ENCODE data around the gene GNAZ. TPM values are rescaled to one million over a fixed set of nuclear protein-coding genes. Genes with fewer than 3 reads are reported as not detected.
A peak's percentile ranks its signal among the peaks of the same experiment; 100 is the strongest.

The GNAZ gene
- total and polyA plus RNA-seq, 3 donors from 2014 or later, result 13.7 to 20.2 (median 15.1) TPM

DNA sequence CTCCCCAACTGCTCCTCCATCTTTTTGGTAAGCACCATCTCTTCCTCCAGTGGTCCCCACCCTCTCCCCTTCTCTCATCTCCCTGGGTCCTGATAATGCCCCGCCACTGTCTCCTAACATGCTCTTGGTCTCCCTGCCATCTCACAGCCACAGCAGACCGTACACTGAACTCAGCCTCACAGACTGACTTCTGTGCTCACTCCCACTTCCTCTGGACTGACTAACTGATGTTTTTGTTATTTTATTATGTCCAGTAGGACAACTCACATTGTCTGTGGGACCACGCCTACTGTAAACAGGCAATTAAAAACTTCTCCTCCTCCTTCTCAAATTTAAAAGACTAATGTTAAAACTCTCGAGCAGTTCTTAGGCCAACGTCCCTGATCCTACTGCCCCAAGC is 2.6 kb upstream of the GNAZ start:
- H3K36me3 ChIP-seq (ENCODE audit: low read depth, missing control alignments), result no peaks in the 10 kb centered on the region
- TF ChIP-seq POLR2A (IDR thresholded peaks at IDR 0.05), result no peak
- TF ChIP-seq, protein P1, sequence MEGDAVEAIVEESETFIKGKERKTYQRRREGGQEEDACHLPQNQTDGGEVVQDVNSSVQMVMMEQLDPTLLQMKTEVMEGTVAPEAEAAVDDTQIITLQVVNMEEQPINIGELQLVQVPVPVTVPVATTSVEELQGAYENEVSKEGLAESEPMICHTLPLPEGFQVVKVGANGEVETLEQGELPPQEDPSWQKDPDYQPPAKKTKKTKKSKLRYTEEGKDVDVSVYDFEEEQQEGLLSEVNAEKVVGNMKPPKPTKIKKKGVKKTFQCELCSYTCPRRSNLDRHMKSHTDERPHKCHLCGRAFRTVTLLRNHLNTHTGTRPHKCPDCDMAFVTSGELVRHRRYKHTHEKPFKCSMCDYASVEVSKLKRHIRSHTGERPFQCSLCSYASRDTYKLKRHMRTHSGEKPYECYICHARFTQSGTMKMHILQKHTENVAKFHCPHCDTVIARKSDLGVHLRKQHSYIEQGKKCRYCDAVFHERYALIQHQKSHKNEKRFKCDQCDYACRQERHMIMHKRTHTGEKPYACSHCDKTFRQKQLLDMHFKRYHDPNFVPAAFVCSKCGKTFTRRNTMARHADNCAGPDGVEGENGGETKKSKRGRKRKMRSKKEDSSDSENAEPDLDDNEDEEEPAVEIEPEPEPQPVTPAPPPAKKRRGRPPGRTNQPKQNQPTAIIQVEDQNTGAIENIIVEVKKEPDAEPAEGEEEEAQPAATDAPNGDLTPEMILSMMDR (IDR thresholded peaks at IDR 0.05), result no peak
- no peak overlapping the region for H3K27ac ChIP-seq
- intact Hi-C loops (cut with DNase I; ENCODE audit: low total_unique reads), result no loop called here
- no peaks in the 10 kb centered on the region for H3K27me3 ChIP-seq
- H3K9me3 ChIP-seq, result no peaks in the 10 kb centered on the region
- no peak overlapping the region for H3K4me3 ChIP-seq
- peaks cover 13% of the 10 kb centered on the region for H3K4me1 ChIP-seq
- no peak for DNase-seq
- 80 to 83% methylated on average over 5 of the region's 5 CpGs for WGBS, 2 donors

DNA sequence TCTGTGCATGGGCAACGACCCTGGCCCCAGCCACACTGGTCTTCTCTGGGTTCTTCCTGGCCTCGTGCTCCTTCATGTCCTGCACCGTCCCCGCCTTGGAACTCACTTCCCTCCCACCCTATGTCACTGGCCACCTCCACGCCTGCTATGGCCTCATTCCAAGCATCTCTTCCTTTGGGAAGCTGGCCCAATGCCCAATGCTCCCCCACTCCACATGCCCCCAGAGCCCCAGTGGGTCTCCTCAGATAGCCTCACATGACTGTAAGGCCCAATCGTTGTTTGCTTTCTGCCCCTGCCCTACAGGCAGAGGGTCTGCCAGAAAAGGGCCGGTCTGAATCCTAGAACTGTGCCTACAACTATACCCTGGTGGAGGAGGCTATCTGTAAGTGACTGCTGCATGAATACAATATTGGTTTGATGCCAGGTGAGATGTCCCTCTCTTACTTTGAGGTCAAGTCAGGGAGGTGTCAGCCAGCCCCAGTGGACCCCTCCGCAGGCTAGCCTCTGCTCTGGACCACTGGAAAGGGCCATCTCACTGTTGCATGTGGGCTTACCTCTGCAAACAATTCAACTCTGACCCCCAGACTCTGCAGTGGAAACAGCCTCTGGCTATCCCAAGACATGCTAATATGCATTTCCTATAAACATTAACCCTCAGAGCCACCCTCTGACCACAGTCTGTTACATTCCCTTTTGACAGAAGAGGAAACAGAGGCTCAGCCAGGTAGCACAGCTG is 2.1 kb upstream of the GNAZ start:
- peaks cover 13% of the 10 kb centered on the region for H3K4me1 ChIP-seq
- no peaks in the 10 kb centered on the region for H3K9me3 ChIP-seq
- no peaks in the 10 kb centered on the region for H3K36me3 ChIP-seq (ENCODE audit: low read depth, missing control alignments)
- TF ChIP-seq POLR2A (IDR thresholded peaks at IDR 0.05), result no peak
- TF ChIP-seq, protein P1 (IDR thresholded peaks at IDR 0.05), result no peak
- no peak overlapping the region for H3K4me3 ChIP-seq
- no peak for DNase-seq
- no peak overlapping the region for H3K27ac ChIP-seq
- H3K27me3 ChIP-seq, result no peaks in the 10 kb centered on the region
- intact Hi-C loops (cut with DNase I; ENCODE audit: low total_unique reads), result no loop called here
- WGBS, 2 donors, result 76 to 81% methylated on average over 8 of the region's 8 CpGs

DNA sequence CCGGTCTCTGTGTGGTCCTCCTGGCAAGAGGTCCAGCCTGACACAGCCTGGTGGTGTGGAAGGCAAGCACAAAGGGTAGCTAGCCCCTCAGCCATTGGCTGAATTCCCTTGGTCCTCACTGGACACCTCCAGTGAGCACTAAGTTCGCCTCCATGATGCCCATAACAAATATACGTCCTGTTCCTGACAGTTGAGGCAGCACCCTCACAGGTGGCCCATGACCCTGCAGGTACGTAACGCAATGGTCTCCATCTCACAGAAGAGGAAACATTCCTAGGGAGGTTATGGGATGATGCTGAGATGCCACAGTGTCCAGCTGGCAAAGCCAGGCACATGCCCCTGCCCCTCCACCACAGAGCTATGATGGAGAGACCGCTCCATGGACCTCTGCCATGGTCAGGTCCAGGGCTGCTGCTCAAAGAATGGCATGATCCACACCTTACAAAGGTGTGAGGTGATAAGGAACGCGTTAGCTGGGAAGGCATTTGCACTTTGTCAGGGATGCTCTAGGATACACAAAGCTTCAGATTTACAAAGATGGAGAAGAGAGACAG is 1.4 kb upstream of the GNAZ start:
- WGBS, 2 donors, result 67 to 82% methylated on average over 5 to 8 of the region's 8 CpGs
- Histone ChIP-seq H3K9me3 (no peaks in the 10 kb centered on the region), H3K27me3 (no peaks in the 10 kb centered on the region), H3K36me3 (ENCODE audit: low read depth, missing control alignments) (no peaks in the 10 kb centered on the region), H3K27ac (no peak overlapping the region), H3K4me3 (no peak overlapping the region), H3K4me1 (peaks cover 13% of the 10 kb centered on the region)
- no peak for DNase-seq
- intact Hi-C loops (cut with DNase I; ENCODE audit: low total_unique reads), result no loop called here
- TF ChIP-seq, protein P1 (IDR thresholded peaks at IDR 0.05), result no peak
- TF ChIP-seq POLR2A (IDR thresholded peaks at IDR 0.05), result no peak

DNA sequence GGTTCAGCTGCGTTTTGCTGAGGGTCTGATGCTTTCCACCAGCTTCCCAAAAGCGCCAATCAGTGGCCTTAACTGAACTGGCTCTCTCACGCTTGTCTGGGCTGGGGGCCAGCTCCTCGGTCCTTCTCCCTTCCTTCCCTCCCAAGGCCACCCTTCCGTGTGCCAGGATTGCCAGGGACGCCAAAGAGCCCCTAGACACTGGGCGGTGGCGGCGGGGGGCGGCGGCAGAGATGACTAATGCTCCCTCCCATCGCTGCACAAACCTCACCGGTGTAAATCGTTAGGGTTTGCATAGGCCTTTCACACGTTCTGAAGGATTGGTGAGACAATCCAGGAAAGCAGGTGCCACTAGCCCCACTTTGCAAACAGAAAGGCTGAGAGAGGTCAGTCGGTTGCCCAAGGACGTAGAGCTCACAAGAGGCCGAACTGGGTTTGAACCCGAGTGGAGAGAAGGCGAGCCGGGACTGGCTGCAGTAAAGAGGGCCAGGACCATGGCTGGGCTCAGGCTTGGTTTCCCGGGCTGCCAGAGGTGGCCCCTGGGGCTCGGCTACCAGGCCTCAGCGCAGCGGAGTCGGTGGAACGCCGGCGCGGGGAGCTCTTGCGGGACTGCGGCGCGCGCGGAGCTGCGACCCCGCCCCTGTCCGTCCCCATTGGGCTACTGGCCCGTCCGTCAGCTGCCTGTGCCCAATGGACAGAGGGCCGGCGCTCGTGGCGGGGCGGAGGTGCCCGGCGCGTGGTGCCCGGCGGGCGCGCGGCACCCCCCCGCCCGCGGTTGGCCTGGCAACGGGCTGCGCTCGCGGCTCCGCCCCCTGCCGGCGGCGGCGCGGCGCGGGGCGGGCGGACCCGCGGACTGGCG is 589 bp upstream of the GNAZ start:
- no peaks in the 10 kb centered on the region for H3K9me3 ChIP-seq
- no peak overlapping the region for H3K27ac ChIP-seq
- TF ChIP-seq, protein P1 (IDR thresholded peaks at IDR 0.05), result peak in 1 of 3 experiments; percentile 17
- TF ChIP-seq POLR2A (IDR thresholded peaks at IDR 0.05), result no peak
- no peaks in the 10 kb centered on the region for H3K36me3 ChIP-seq (ENCODE audit: low read depth, missing control alignments)
- intact Hi-C loops (cut with DNase I; ENCODE audit: low total_unique reads), result no loop called here
- peak overlapping the region; percentile 49 to 60 for H3K4me3 ChIP-seq
- WGBS, 2 donors, result 1 to 2% methylated on average over 19 to 30 of the region's 74 CpGs
- H3K4me1 ChIP-seq, result peaks cover 13% of the 10 kb centered on the region
- no peaks in the 10 kb centered on the region for H3K27me3 ChIP-seq
- peak; percentile 95 for DNase-seq

All from testis (tissue), 3 donors.